ENCODE data around the gene LLGL1. TPM values are rescaled to one million over a fixed set of nuclear protein-coding genes. Genes with fewer than 3 reads are reported as not detected.
"Not testable (repeated sequence)": the region's sequence is repeated elsewhere in the genome, so short reads cannot be mapped to it uniquely, and the experiment has no call there.

LLGL1 gene
- total RNA-seq, 1 experiment from 2014 or later = 85.1 TPM

- DNase-seq = no peak
- no peaks in the 10 kb centered on the region for H3K27me3 ChIP-seq (ENCODE audit: control insufficient read depth, insufficient read depth, low read length)
- H3K4me3 ChIP-seq (ENCODE audit: insufficient read depth, low read depth, low read length) = no peak overlapping the region
- peaks cover 20% of the 10 kb centered on the region for H3K36me3 ChIP-seq (replicated peaks; ENCODE audit: control insufficient read depth, insufficient read depth, low read length)
Observed at GRCh38 chr17:18208092-18208491, 17.3 kb upstream of the LLGL1 start.

GRCh38 chr17:18213666-18214270, 11.7 kb upstream of the LLGL1 start:
- H3K27me3 ChIP-seq (ENCODE audit: control insufficient read depth, insufficient read depth, low read length) = no peaks in the 10 kb centered on the region

DNA sequence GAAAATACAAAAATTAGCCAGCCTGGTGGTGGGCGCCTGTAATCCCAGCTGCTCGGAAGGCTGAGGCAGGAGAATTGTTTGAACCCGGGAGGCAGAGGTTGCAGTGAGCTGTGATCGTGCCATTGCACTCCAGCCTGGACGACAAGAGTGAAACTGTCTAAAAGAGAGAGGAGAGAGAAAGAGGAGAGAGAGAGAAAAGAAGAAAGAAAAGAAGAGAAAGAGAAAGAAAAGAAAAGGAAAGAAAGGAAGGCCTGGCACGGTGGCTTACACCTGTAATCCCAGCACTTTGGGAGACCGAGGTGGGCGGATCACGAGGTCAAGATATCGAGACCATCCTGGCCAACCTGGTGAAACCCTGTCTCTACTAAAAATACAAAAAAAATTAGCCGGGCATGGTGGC, 8.5 kb upstream of the LLGL1 start:
- DNase-seq; H3K36me3 ChIP-seq (replicated peaks; ENCODE audit: control insufficient read depth, insufficient read depth, low read length): not testable (repeated sequence)

More at GRCh38 chr17:18213666-18214270, 11.7 kb upstream of the LLGL1 start:
- DNase-seq = no peak
- Histone ChIP-seq H3K4me3 (ENCODE audit: insufficient read depth, low read depth, low read length) (no peak overlapping the region), H3K36me3 (replicated peaks; ENCODE audit: control insufficient read depth, insufficient read depth, low read length) (peaks cover 6% of the 10 kb centered on the region)

DNA sequence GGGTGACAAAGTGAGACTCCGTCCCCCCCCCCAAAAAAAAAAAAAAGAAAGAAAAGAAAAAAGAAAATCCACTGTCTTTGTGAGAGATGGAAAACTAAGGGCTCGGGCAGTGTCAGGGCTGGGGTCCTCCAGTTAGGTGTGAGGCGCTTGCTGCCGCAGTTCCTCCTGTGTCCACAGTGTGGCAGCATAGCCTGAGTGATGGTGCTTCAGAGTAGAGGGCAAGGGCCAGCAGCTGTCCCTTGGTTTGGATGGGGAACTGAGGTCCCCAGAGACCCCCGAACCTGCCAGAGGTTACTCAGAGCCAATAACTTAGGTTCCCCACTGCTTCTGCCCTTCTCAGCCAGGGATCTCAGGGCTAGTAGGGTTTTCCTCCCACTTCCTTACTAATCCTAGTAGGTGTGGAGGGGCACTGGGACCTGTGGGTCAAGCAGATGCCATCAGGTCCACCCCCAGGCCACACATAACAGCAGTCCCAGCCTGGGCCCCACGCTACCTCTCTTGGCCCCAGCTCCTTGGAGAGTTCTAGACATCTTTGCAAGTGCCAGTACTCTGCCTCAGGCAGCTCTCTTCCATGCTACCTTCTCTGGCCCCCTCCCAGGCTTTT, 7.9 kb upstream of the LLGL1 start:
- no peak overlapping the region for H3K4me3 ChIP-seq (ENCODE audit: insufficient read depth, low read depth, low read length)

More for the DNA sequence above, 8.5 kb upstream of the LLGL1 start:
- not testable (repeated sequence) for H3K27me3 ChIP-seq (ENCODE audit: control insufficient read depth, insufficient read depth, low read length); H3K4me3 ChIP-seq (ENCODE audit: insufficient read depth, low read depth, low read length)

DNA sequence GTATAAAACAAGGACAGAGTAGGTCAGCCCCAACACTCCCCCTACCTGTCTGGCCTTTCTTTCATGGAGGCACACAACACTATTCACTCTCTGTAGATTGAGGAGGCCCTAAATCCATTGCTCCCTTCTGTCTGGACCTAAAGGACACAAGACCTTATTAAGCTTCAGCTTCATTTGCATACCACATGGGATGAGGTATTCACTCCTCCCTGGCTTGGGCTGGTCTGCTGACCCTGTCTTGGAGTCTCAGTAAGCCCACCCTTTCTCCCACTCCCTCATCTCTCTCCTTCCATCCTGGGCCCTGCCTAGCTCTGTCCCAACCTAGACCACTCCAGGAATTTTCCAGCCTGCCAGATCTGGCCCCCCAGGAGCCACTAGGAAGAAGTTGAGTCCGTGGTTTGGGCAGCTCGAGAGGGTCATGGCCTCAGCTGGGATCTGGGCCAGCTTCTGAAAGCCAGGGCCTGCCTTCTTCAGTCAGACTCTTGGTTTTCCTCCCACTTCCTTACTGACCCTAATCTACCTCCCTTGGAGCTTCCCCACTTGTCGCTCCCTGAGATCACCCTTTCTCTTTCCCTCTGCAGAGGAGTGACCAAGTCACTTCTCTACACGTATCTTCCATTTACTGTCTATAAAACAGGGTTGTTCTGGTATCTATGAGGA, 6.5 kb upstream of the LLGL1 start:
- Histone ChIP-seq H3K4me3 (ENCODE audit: insufficient read depth, low read depth, low read length) (no peak overlapping the region), H3K27me3 (ENCODE audit: control insufficient read depth, insufficient read depth, low read length) (no peaks in the 10 kb centered on the region), H3K36me3 (replicated peaks; ENCODE audit: control insufficient read depth, insufficient read depth, low read length) (no peaks in the 10 kb centered on the region)
- DNase-seq = no peak

More for the DNA sequence above, 7.9 kb upstream of the LLGL1 start:
- peak; percentile 92 for DNase-seq
- no peaks in the 10 kb centered on the region for H3K36me3 ChIP-seq (replicated peaks; ENCODE audit: control insufficient read depth, insufficient read depth, low read length)
- no peaks in the 10 kb centered on the region for H3K27me3 ChIP-seq (ENCODE audit: control insufficient read depth, insufficient read depth, low read length)

DNA sequence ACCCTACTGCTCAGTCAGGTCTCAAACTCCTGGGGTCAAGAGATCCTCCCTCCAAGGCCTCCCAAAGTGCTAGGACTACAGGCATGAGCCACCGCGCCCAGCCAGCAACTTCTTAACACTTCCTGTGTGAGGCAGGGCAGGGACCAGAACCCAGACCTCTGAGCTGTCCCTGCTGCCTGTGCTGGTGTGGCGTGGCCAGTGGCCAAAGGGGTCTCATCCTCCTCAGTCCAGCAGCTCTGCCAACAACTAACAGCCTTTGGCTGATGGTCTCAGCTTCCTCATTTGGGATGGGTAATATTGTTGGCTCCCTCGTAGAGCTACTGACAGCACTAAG, 1.4 kb upstream of the LLGL1 start:
- Histone ChIP-seq H3K27me3 (ENCODE audit: control insufficient read depth, insufficient read depth, low read length) (no peaks in the 10 kb centered on the region), H3K36me3 (replicated peaks; ENCODE audit: control insufficient read depth, insufficient read depth, low read length) (no peaks in the 10 kb centered on the region), H3K4me3 (ENCODE audit: insufficient read depth, low read depth, low read length) (peak overlapping the region; percentile 69)
- no peak for DNase-seq

DNA sequence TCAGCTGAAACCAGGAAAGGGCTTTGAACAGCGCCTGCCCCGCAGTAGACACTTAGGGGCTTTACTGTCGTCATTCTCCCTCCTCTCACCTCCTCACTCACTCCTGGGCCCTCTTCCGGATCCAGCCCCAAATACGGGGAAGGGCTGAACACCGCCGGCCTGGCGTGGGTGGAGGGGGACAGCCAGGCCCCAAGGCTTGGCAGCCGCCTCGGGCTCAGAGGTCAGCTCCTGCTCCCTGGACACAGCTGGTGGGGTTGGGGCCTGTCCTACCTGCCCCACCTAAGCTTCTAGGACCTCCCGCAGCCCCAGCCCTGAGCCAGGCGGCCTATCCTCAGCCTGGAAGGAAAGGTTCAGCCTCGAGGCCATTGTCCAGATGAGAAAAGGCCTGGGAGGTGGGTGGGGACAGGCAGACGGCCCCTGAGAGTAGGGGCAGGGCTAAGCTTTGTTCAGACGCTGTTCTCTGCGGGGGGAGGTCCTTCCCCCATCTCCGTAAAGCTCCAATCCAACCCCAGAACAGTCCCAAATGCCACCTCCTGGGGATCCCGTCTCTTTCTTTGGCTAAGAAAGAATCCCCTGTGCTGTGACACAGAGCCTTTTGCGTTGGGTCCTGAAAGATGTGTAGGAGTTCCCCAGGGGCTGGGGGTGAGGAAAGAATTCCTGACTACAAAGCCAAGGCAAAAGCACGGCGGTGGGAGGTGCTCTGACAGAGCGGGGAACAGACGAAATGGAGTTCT, 881 bp upstream of the LLGL1 start:
- H3K4me3 ChIP-seq (ENCODE audit: insufficient read depth, low read depth, low read length) = peak overlapping the region; percentile 69
- peak; percentile 95 for DNase-seq
- no peaks in the 10 kb centered on the region for H3K27me3 ChIP-seq (ENCODE audit: control insufficient read depth, insufficient read depth, low read length)
- no peaks in the 10 kb centered on the region for H3K36me3 ChIP-seq (replicated peaks; ENCODE audit: control insufficient read depth, insufficient read depth, low read length)

- peak; percentile 94 for DNase-seq
- no peaks in the 10 kb centered on the region for H3K27me3 ChIP-seq (ENCODE audit: control insufficient read depth, insufficient read depth, low read length)
- H3K4me3 ChIP-seq (ENCODE audit: insufficient read depth, low read depth, low read length) = peak overlapping the region; percentile 90
- no peaks in the 10 kb centered on the region for H3K36me3 ChIP-seq (replicated peaks; ENCODE audit: control insufficient read depth, insufficient read depth, low read length)
Observed at GRCh38 chr17:18225642-18226283, 328 bp downstream of the LLGL1 start.

DNA sequence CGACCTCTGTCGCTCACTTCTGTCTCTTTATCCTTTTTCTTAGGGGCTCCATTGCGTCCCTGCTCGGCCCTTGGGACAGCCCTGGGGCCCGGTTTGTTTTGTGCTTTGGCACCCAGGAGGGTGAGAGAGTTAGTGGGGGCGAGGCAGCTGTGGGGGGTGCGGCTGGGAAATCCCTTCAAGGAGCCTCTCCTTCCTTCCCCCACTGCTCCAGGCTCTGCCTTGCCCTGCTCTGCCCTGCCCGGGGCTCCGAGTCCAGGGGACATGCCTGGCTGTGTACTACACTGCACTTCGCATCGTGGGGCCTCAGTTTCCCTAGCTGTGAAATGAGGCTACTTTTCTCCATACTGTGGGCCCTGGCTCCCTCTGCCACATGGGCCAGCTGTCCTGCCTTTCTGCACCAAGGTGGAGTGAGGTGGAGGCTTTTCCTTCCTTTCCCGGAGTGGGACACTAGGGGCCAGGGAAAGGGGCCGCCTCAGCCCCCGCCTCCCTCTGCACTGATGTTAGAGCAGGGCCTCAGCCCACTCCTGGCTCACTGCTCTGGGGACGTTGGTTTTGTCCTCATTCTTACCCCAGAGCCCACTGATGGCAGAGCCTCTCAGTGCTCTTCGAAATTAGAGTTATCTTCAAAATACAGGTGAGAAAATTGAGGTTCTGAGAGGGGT, 980 bp downstream of the LLGL1 start:
- peak; percentile 72 for DNase-seq
- Histone ChIP-seq H3K36me3 (replicated peaks; ENCODE audit: control insufficient read depth, insufficient read depth, low read length) (no peaks in the 10 kb centered on the region), H3K4me3 (ENCODE audit: insufficient read depth, low read depth, low read length) (peak overlapping the region; percentile 90), H3K27me3 (ENCODE audit: control insufficient read depth, insufficient read depth, low read length) (no peaks in the 10 kb centered on the region)

DNA sequence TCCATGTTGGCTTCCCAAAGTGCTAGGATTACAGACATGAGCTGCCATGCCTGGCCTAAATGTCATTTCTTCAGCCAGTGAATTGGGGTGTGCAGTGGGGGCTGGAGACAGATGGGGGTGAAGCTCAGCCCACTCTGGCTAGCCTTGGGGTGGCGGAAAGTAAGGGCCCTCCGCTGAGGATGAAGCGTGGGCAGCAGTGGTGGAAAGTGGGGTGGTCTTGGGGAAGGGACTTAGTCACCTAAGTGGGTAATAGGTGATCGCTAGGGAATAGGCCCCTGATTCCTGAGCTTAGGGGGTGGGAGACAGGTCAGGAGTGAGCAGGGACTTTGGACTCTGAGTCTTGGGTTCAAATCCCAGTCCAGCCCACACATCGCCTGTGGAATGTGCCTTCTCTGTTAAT, 2.2 kb downstream of the LLGL1 start:
- no peaks in the 10 kb centered on the region for H3K27me3 ChIP-seq (ENCODE audit: control insufficient read depth, insufficient read depth, low read length)
- DNase-seq = no peak

DNA sequence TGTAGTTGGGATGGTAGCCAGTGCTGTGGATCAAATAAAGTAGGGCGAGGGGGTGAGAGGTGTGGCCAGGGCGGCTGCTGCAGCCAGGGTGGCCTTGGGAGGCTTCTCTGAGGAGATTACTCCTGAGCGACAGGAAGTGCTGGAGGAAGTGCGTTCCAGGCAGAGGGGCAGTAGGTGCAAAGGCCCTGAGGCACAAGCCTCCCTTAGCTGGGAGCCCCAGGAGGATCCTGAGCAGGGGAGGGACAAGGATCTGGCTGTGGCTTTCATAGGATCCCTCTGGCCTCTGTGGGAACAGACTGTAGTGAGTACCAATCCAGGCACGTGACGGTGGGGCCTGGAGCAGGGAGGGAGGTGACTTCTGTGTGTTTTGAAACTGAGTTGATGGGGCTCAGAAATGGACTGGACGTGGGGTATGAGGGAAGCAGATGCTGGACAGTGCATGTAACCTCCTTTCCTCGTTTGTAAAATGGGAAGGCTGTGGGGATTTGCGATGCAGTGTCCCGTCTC, 2.8 kb downstream of the LLGL1 start:
- no peak for DNase-seq
- Histone ChIP-seq H3K36me3 (replicated peaks; ENCODE audit: control insufficient read depth, insufficient read depth, low read length) (peaks cover 2% of the 10 kb centered on the region), H3K4me3 (ENCODE audit: insufficient read depth, low read depth, low read length) (no peak overlapping the region), H3K27me3 (ENCODE audit: control insufficient read depth, insufficient read depth, low read length) (no peaks in the 10 kb centered on the region)

More for the DNA sequence above, 2.2 kb downstream of the LLGL1 start:
- Histone ChIP-seq H3K36me3 (replicated peaks; ENCODE audit: control insufficient read depth, insufficient read depth, low read length) (peaks cover 2% of the 10 kb centered on the region), H3K4me3 (ENCODE audit: insufficient read depth, low read depth, low read length) (no peak overlapping the region)

DNA sequence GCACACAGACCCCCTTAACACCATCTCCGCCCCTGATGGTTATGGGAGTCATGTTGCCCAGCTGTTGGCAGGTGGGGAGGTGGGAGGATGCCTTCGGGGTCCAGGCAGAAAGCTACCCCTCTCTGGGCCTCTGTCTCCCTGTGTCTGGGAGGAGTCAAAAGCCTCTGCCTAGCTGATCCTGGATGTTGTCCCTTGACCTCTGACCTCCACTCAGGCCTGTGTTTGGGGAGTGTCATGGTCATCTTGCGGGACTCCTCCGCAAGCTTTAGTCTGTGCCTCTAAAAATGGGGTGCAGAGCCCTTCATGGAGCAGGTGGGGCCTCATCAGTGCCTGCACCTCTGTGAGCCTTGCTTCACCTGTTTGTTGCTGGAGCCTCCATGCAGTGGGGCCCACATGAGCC, 3.8 kb downstream of the LLGL1 start:
- DNase-seq = no peak
- no peak overlapping the region for H3K4me3 ChIP-seq (ENCODE audit: insufficient read depth, low read depth, low read length)
- H3K36me3 ChIP-seq (replicated peaks; ENCODE audit: control insufficient read depth, insufficient read depth, low read length) = peaks cover 2% of the 10 kb centered on the region
- no peaks in the 10 kb centered on the region for H3K27me3 ChIP-seq (ENCODE audit: control insufficient read depth, insufficient read depth, low read length)

DNA sequence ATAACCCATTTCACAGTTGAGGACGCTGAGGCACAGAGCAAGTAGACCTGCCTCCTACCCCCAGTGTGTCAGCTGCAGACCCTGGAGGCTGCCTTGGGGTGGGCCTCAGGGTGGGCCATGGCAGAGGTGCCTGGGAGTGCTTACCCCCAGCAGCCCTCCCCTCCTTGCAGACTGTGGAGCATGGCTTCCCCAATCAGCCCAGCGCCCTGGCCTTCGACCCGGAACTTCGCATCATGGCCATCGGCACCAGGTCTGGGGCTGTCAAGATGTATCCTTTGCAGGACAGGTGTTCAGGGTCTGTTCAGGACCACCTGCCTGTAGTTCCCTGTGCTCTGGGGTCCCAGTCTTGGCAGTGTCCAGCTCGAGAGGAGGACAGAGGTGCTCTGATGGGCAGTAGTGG, 4.3 kb downstream of the LLGL1 start:
- H3K4me3 ChIP-seq (ENCODE audit: insufficient read depth, low read depth, low read length) = no peak overlapping the region
- peaks cover 6% of the 10 kb centered on the region for H3K36me3 ChIP-seq (replicated peaks; ENCODE audit: control insufficient read depth, insufficient read depth, low read length)
- no peaks in the 10 kb centered on the region for H3K27me3 ChIP-seq (ENCODE audit: control insufficient read depth, insufficient read depth, low read length)
- DNase-seq = no peak
